Measurements from ENCODE around the gene FYB1.

The FYB1 gene

GRCh38 chr5:39156082-39156481 is 63.3 kb downstream of the FYB1 start:
- TF ChIP-seq, protein P1, sequence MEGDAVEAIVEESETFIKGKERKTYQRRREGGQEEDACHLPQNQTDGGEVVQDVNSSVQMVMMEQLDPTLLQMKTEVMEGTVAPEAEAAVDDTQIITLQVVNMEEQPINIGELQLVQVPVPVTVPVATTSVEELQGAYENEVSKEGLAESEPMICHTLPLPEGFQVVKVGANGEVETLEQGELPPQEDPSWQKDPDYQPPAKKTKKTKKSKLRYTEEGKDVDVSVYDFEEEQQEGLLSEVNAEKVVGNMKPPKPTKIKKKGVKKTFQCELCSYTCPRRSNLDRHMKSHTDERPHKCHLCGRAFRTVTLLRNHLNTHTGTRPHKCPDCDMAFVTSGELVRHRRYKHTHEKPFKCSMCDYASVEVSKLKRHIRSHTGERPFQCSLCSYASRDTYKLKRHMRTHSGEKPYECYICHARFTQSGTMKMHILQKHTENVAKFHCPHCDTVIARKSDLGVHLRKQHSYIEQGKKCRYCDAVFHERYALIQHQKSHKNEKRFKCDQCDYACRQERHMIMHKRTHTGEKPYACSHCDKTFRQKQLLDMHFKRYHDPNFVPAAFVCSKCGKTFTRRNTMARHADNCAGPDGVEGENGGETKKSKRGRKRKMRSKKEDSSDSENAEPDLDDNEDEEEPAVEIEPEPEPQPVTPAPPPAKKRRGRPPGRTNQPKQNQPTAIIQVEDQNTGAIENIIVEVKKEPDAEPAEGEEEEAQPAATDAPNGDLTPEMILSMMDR (IDR thresholded peaks at IDR 0.05; ENCODE audit: low read depth, low read length) = no peak
- H3K4me3 ChIP-seq (ENCODE audit: low read depth, low read length) = no peak overlapping the region

GRCh38 chr5:39151745-39152144 is 67.6 kb downstream of the FYB1 start:
- no peak overlapping the region for H3K4me3 ChIP-seq (ENCODE audit: low read depth, low read length)
- TF ChIP-seq, protein P1 (IDR thresholded peaks at IDR 0.05; ENCODE audit: low read depth, low read length) = no peak

- H3K4me3 ChIP-seq (ENCODE audit: low read depth, low read length) = no peak overlapping the region
- TF ChIP-seq, protein P1 (IDR thresholded peaks at IDR 0.05; ENCODE audit: low read depth, low read length) = no peak
Measured at GRCh38 chr5:39149966-39150365, 69.4 kb downstream of the FYB1 start.

GRCh38 chr5:39148983-39149534 is 70.3 kb downstream of the FYB1 start:
- TF ChIP-seq, protein P1 (IDR thresholded peaks at IDR 0.05; ENCODE audit: low read depth, low read length) = no peak; the same call in 1 of the 2 replicates
- H3K4me3 ChIP-seq (ENCODE audit: low read depth, low read length) = no peak overlapping the region

DNA sequence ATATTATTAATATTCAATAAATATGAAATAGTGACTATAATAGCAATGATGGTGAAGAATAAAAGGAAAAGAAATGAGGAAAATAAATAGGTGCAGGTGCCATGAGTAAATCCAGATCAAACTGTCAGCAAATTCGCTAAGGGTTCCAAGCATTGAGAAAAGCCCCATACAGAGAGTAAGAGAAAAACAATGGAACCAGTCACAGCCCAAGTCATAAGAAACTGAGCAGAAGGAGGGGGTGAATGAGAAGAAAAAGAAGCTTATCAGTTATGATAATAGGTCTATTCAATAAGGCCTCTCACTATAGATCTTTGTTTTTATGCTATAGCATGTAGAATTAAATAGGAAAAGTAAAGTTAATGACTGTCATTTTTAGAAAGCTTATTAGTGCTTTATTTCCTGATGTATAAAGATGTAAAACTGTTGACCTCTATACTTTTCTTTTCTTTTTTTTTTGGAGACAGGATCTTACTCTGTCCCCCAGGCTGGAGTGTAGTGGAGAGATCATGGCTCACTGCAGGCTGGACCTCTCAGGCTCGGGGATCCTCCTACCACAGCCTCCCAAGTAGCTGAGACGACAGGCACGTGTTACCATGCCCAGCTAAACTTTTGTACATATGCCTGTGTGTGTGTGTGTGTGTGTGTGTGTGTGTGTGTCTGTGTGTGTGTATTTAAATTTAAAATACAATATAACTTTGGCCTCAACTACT is 72.4 kb downstream of the FYB1 start:
- TF ChIP-seq, protein P1 (IDR thresholded peaks at IDR 0.05; ENCODE audit: low read depth, low read length) = no peak
- H3K4me3 ChIP-seq (ENCODE audit: low read depth, low read length) = no peak overlapping the region

DNA sequence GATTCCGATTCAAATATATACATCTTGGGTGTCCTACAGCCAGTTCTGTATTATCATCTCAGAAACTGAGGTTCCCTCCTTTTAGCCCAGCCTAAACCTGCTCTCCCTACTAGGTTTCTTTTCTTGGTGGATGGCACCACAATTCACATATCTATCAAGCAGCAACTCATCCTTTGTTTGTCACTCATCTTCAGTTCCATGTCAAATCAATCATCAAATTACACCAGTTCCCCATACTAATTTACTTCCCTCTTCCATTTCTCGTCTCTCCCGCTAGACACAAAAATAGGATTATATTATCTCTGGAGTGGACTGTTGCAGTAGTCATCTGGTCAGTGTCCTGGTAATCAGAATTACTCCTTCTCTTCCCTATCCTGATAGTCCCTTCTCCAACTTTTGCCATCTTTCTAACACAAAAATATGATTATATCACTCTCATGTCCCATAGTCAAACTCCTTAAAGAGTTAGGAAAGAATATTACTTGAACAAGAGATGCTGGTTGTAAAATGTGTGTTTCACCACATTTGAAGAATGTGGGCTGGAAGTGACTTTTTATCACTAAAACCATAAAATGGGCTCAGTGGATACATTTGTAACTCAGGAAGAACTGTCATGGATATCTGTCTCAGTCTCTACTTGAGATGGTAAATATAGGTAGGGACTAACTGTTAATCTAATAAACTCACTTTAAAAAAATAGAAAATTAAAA is 76.1 kb downstream of the FYB1 start:
- TF ChIP-seq, protein P1 (IDR thresholded peaks at IDR 0.05; ENCODE audit: low read depth, low read length) = no peak
- H3K4me3 ChIP-seq (ENCODE audit: low read depth, low read length) = no peak overlapping the region

Data from WI38 (cell line).